ENCODE results near the gene HCRTR1.

HCRTR1 gene

DNA sequence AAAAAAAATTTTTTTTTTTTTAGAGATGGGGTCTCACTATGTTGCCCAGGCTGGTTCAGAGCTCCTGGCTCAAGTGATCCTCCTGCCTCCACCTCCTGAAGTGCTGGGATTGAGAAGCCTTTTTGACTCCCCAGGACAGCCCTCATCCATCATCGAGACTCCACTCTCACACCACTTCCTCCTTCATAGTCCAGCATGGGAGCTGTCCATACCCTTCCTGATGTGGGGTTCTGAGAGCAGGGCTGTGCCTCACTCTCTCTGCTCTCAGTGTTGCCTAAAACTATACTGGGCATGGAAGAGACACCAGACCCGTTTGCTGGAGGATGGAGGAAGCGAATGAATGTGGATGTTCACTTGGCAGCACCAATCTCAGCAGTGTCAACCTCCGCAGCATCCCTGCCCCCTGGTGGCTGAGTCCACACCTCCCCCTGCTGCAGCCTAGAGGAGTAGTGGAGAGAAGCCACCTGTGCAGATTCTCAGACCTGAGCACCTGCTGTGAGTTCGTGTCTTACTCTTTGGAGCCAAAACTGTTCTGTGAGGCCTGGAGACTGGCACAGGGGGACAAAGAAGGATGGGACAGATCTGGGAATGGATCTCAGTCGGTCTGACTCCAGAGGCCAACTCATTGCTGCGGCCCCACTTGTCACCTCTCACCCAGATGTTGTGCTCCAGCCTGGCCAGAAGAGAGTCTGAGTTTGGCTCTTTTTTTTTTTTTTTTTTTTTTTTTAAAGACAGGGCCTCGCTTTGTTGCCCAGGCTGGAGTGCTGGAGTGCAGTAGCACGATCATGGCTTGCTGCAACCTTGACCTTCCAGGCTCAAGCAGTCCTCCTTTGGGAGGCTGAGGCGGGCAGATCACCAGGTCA is 23.5 kb upstream of the HCRTR1 start:
- H3K4me3 ChIP-seq (ENCODE audit: low read depth, low read length) = no peak overlapping the region
- DNase-seq (ENCODE audit: low read depth) = peak; percentile 37
- peak; percentile 99 for TF ChIP-seq CTCF (IDR thresholded peaks at IDR 0.05; ENCODE audit: low read depth, low read length, missing control alignments)

GRCh38 chr1:31595836-31596736 is 21.4 kb upstream of the HCRTR1 start:
- no peak overlapping the region for H3K4me3 ChIP-seq (ENCODE audit: low read depth, low read length)
- no peak for DNase-seq (ENCODE audit: low read depth)
- no peak for TF ChIP-seq CTCF (IDR thresholded peaks at IDR 0.05; ENCODE audit: low read depth, low read length, missing control alignments)

DNA sequence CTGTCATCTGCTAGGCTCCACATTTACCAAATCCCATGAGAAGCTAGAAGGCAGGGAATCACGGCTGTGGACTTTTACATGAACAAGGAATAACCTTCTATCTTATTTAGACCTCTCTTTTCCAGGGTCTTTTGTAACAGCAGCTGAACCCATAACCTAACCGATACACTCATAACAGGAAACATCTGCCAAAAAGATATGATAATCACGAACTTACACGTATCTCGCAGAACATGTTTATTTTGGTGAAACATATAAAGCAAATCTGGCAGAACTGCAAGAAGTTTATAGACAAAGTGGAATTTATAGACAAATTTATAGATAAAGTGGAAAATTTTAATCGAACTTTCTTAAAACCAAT is 20.8 kb upstream of the HCRTR1 start:
- TF ChIP-seq CTCF (IDR thresholded peaks at IDR 0.05; ENCODE audit: low read depth, low read length, missing control alignments) = no peak
- DNase-seq (ENCODE audit: low read depth) = no peak
- H3K4me3 ChIP-seq (ENCODE audit: low read depth, low read length) = no peak overlapping the region

DNA sequence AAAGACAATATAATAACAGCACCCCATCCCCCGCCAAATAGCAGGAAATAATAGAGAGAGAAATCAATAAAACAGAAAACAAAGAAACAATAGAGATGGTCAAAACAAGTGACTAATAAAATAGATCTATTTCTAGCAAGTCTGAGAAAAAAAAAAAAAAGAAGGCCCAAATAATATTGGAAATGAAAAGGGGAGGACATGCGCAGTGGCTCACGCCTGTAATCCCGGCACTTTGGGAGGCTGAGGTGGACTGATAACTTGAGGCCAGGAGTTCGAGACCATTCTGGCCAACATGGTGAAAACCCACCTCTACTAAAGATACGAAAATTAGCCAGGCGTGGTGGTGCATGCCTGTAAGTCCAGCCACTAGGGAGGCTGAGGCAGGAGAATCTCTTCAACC is 18.5 kb upstream of the HCRTR1 start:
- TF ChIP-seq CTCF (IDR thresholded peaks at IDR 0.05; ENCODE audit: low read depth, low read length, missing control alignments) = no peak
- H3K4me3 ChIP-seq (ENCODE audit: low read depth, low read length) = no peak overlapping the region
- no peak for DNase-seq (ENCODE audit: low read depth)

DNA sequence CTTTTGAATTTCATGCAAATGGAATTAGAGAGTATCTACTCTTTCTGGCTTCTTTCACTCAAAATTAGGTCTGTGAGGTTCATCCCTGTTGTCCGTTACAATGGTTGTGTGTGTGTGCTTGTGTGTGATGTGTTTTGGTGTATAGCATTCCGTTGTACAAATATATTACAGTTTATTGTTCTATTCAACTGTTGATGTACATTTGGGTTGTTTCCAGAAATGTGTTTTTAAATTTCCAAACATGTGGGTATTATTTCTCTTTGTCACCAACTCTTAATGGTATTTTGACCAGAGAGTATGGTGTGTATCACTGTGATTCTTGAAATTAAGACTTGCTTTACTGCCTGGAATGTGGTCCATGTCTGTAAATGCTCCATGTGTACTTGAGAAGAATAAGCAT is 16.8 kb upstream of the HCRTR1 start:
- H3K4me3 ChIP-seq (ENCODE audit: low read depth, low read length) = no peak overlapping the region
- TF ChIP-seq CTCF (IDR thresholded peaks at IDR 0.05; ENCODE audit: low read depth, low read length, missing control alignments) = no peak
- DNase-seq (ENCODE audit: low read depth) = no peak

DNA sequence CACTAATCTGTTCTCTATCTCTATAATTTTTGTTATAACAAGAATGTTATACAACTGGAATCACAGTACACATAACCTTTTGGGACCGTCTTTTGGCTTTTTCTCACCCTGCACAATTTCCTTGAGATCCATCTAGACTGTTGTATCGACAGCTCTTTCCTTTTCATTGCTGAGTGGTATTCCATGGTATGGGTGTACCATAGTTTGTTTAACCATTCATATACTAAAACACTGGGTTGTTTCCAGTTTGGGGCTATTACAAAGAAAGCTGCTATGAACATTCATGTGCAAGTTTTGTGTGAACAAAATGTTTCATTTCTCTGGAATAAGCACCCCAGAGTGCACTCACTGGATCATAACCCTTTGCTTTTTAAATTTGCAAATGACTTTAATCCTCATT is 15.4 kb upstream of the HCRTR1 start:
- TF ChIP-seq CTCF (IDR thresholded peaks at IDR 0.05; ENCODE audit: low read depth, low read length, missing control alignments) = no peak
- no peak overlapping the region for H3K4me3 ChIP-seq (ENCODE audit: low read depth, low read length)

More for the DNA sequence above, 15.4 kb upstream of the HCRTR1 start:
- no peak for DNase-seq (ENCODE audit: low read depth)

All from GM12864 (cell line).